ENCODE measurements around the gene STAC3. TPM values are rescaled to one million over a fixed set of nuclear protein-coding genes. Genes with fewer than 3 reads are reported as not detected.

STAC3 gene
- total and polyA plus RNA-seq, 9 of the 15 experiments (the other 6 are each of a cell fraction or from before 2014, with no cell fraction given) = 0.45 to 6.4 (median 3.3) TPM

- ATAC-seq = no peak
- no peaks in the 10 kb centered on the region for H3K9me3 ChIP-seq (replicated peaks; ENCODE audit: control insufficient read depth, insufficient read depth, low read depth, low read length)
- no peak for TF ChIP-seq TARDBP (IDR thresholded peaks at IDR 0.05)
- no peak for TF ChIP-seq ZBTB8A (IDR thresholded peaks at IDR 0.05; ENCODE audit: partially characterized antibody)
- TF ChIP-seq MXI1 (IDR thresholded peaks at IDR 0.05; ENCODE audit: low read depth, low read length) = no peak
- no peak for TF ChIP-seq MYC (IDR thresholded peaks at IDR 0.05; ENCODE audit: low read depth, low read length)
- no peak for TF ChIP-seq MYC (CRISPR knock-in tag; IDR thresholded peaks at IDR 0.05; ENCODE audit: borderline replicate concordance, low read depth)
- TF ChIP-seq C11orf30 (IDR thresholded peaks at IDR 0.05; ENCODE audit: low read depth) = no peak
- in situ Hi-C loops (cut with MboI) (no loop called here), intact Hi-C loops (cut with micrococcal nuclease) (no loop called here)
- no peak overlapping the region for H2AFZ ChIP-seq (ENCODE audit: low read depth, low read length)
- peaks cover 0 to 37% of the 10 kb centered on the region in 2 experiments; a peak in 2 of 5 replicates for H3K4me1 ChIP-seq (replicated peaks in 1 of 2; ENCODE audit: control insufficient read depth in 2 of 2, insufficient read depth in 2 of 2, low read length in 2 of 2)
- H3K4me3 ChIP-seq = no peak overlapping the region
- no peak for FAIRE-seq
- no peak overlapping the region for H3K9ac ChIP-seq (ENCODE audit: insufficient read depth in 1 of 2, low read depth in 2 of 2, low read length in 2 of 2)
- no TSS peak for BruUV-seq (replicated peaks)
- H3K36me3 ChIP-seq (ENCODE audit: control insufficient read depth, insufficient read depth, low read length) = no peaks in the 10 kb centered on the region
- WGBS (ENCODE audit: insufficient coverage, low coverage, missing lambda C conversion rate) = 41% methylated on average over 28 of the region's 28 CpGs
- H4K20me1 ChIP-seq (replicated peaks; ENCODE audit: control insufficient read depth, insufficient read depth, low read length) = peaks cover 24% of the 10 kb centered on the region
- ChIA-PET CTCF (ENCODE audit: low intra/inter-chr PET ratio) (interaction anchor here (0.6 kb wide), 1 partner anchor 35 kb away, joined by 3 read pairs; no protein-coding TSS in a partner anchor), POLR2A (no interaction called here)
- no peaks in the 10 kb centered on the region for H3K9me1 ChIP-seq (ENCODE audit: control insufficient read depth, insufficient read depth, low read length)
- DNase-seq (ENCODE audit: extremely low read depth in 1 of 4, low spot score in 3 of 4) = no peak
- H3K27me3 ChIP-seq (ENCODE audit: control insufficient read depth in 2 of 2, insufficient read depth in 2 of 2, low read length in 2 of 2) = peaks cover 54 to 91% of the 10 kb centered on the region in 2 experiments; a peak in 4 of 5 replicates
- H3K79me2 ChIP-seq (ENCODE audit: control insufficient read depth, insufficient read depth, low read length) = no peaks in the 10 kb centered on the region
- no peak overlapping the region for H3K4me2 ChIP-seq (ENCODE audit: insufficient read depth, low read length)
- H3K27ac ChIP-seq (ENCODE audit: extremely low read depth, low read depth, low read length) = no peak overlapping the region
Observed at GRCh38 chr12:57203201-57203600, 47.8 kb downstream of the STAC3 start.

GRCh38 chr12:57202321-57202720, 48.7 kb downstream of the STAC3 start:
- Histone ChIP-seq H3K79me2 (ENCODE audit: control insufficient read depth, insufficient read depth, low read length) (no peaks in the 10 kb centered on the region), H3K36me3 (ENCODE audit: control insufficient read depth, insufficient read depth, low read length) (no peaks in the 10 kb centered on the region), H3K9ac (ENCODE audit: insufficient read depth in 1 of 2, low read depth in 2 of 2, low read length in 2 of 2) (no peak overlapping the region), H3K4me2 (ENCODE audit: insufficient read depth, low read length) (no peak overlapping the region), H3K27me3 (ENCODE audit: control insufficient read depth in 2 of 2, insufficient read depth in 2 of 2, low read length in 2 of 2) (peaks cover 58 to 91% of the 10 kb centered on the region in 2 experiments; a peak in 4 of 5 replicates), H3K4me1 (replicated peaks in 1 of 2; ENCODE audit: control insufficient read depth in 2 of 2, insufficient read depth in 2 of 2, low read length in 2 of 2) (peaks cover 0 to 36% of the 10 kb centered on the region in 2 experiments; a peak in 2 of 5 replicates), H3K9me3 (replicated peaks; ENCODE audit: control insufficient read depth, insufficient read depth, low read depth, low read length) (no peaks in the 10 kb centered on the region), H2AFZ (ENCODE audit: low read depth, low read length) (no peak overlapping the region), H3K4me3 (no peak overlapping the region), H3K9me1 (ENCODE audit: control insufficient read depth, insufficient read depth, low read length) (no peaks in the 10 kb centered on the region), H3K27ac (ENCODE audit: extremely low read depth, low read depth, low read length) (no peak overlapping the region), H4K20me1 (replicated peaks; ENCODE audit: control insufficient read depth, insufficient read depth, low read length) (peaks cover 30% of the 10 kb centered on the region)
- FAIRE-seq (no peak), DNase-seq (ENCODE audit: extremely low read depth in 1 of 4, low spot score in 3 of 4) (no peak), ATAC-seq (no peak)
- in situ Hi-C loops (cut with MboI) = no loop called here
- CTCF ChIA-PET (ENCODE audit: low intra/inter-chr PET ratio) = no interaction called here
- intact Hi-C loops (cut with micrococcal nuclease) = no loop called here
- POLR2A ChIA-PET = no interaction called here
- BruUV-seq (replicated peaks) = no TSS peak
- 18% methylated on average over 11 of the region's 19 CpGs for WGBS (ENCODE audit: insufficient coverage, low coverage, missing lambda C conversion rate)
- no peak for TF ChIP-seq ZFPM2 (CRISPR knock-in tag; IDR thresholded peaks at IDR 0.05)
- TF ChIP-seq NFE2 (IDR thresholded peaks at IDR 0.05; ENCODE audit: low read depth) = no peak
- no peak for TF ChIP-seq CTCF (IDR thresholded peaks at IDR 0.05 in 2 of 3, conservative IDR thresholded peaks at IDR 0.05 in 1 of 3; ENCODE audit: insufficient read depth in 2 of 3, low read depth in 1 of 3, low read length in 3 of 3)
- no peak for TF ChIP-seq ZNF398 (CRISPR knock-in tag; IDR thresholded peaks at IDR 0.05)
